ENCODE data around the gene SYCP2L.

DNA sequence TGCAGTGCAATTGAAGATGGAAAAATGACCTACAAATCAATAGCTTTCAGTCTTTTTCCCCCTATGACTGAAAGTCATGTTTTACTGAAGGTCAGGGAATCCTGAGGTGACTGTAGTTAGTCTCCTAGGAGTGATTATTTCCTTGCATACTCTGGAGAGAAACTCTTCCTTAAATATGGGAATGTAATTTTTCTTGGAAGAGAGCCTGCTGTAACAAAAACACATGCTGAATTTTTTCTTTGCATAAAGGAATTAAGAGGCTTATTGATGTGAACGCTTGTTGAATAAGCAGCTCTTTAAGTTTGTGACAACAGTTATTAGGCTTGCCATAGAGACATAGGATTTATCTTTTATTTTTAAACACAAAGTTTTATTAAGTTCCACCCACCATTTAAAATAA lies 92.8 kb downstream of the SYCP2L start:
- no peak for TF ChIP-seq EZH2 (IDR thresholded peaks at IDR 0.05; ENCODE audit: low read length, missing control alignments)
- TF ChIP-seq, protein P1, sequence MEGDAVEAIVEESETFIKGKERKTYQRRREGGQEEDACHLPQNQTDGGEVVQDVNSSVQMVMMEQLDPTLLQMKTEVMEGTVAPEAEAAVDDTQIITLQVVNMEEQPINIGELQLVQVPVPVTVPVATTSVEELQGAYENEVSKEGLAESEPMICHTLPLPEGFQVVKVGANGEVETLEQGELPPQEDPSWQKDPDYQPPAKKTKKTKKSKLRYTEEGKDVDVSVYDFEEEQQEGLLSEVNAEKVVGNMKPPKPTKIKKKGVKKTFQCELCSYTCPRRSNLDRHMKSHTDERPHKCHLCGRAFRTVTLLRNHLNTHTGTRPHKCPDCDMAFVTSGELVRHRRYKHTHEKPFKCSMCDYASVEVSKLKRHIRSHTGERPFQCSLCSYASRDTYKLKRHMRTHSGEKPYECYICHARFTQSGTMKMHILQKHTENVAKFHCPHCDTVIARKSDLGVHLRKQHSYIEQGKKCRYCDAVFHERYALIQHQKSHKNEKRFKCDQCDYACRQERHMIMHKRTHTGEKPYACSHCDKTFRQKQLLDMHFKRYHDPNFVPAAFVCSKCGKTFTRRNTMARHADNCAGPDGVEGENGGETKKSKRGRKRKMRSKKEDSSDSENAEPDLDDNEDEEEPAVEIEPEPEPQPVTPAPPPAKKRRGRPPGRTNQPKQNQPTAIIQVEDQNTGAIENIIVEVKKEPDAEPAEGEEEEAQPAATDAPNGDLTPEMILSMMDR (conservative IDR thresholded peaks at IDR 0.05 in 1 of 2, IDR thresholded peaks at IDR 0.05 in 1 of 2; ENCODE audit: low read depth in 1 of 2, low read length in 2 of 2): no peak

Measured in fibroblast of lung (primary cell).